Transverse colon (tissue), 4 donors: ENCODE data around the gene SRMS. TPM values are rescaled to one million over a fixed set of nuclear protein-coding genes. Genes with fewer than 3 reads are reported as not detected.

Experiments used
- DNase-seq: peaks from one replicate; pipeline ENCODE4 v3.0.0-alpha.2; 2019
- H3K27ac ChIP-seq, 4 donors: fragments of 200-600 bp; sonication (generic); 2 replicates each; pipeline ENCODE4 v1.5.1; 2016 to 2018; ENCODE audit warnings: inconsistent platforms in 4 of 4
- H3K27me3 ChIP-seq: fragments of 200-600 bp; sonication (generic); 2 replicates; pipeline ENCODE4 v1.5.1; 2017; ENCODE audit warnings: inconsistent platforms
- H3K36me3 ChIP-seq, 4 donors: fragments of 200-600 bp; sonication (generic); 2 replicates each; pipeline ENCODE4 v1.5.1; 2017 to 2019; ENCODE audit warnings: inconsistent platforms in 4 of 4
- H3K4me1 ChIP-seq, 4 donors: fragments of 200-600 bp; sonication (generic); 2 replicates each; pipeline ENCODE4 v1.5.1; 2017 to 2020; ENCODE audit warnings: inconsistent platforms in 4 of 4
- H3K4me3 ChIP-seq, 4 donors: fragments of 200-600 bp; sonication (generic); 1 replicate in 1 of 4; 2 replicates in 3 of 4; pipeline versions ENCODE4 v1.5.1 to v1.6.1; 2017 to 2019; ENCODE audit warnings: inconsistent platforms in 4 of 4
- H3K9me3 ChIP-seq, 2 donors: fragments of 200-600 bp; sonication (generic); 2 replicates each; pipeline ENCODE4 v1.5.1; 2017 to 2019; ENCODE audit warnings: inconsistent platforms in 2 of 2
- EP300 ChIP-seq: sonication (generic); formaldehyde crosslinking; IDR thresholded peaks from one replicate; pipeline ENCODE4 v1.6.1; 2017; ENCODE audit warnings: antibody characterized with exemption, low read depth
- POLR2A ChIP-seq: fragments of 450-650 bp; IDR thresholded peaks from one replicate; pipeline ENCODE4 v1.6.1; 2016; ENCODE audit warnings: antibody characterized with exemption, mild to moderate bottlenecking, moderate library complexity
- POLR2AphosphoS5 ChIP-seq, 3 donors: sonication (generic); formaldehyde crosslinking; IDR thresholded peaks; one replicate each; pipeline ENCODE4 v1.6.1; 2016; ENCODE audit warnings: antibody characterized with exemption in 3 of 3
- WGBS, 2 donors: methylation state at CpG; one replicate each; pipeline ENCODE4 v1.1.5; 2018; ENCODE audit warnings: low coverage in 1 of 2; 5-methylcytosine and 5-hydroxymethylcytosine counted together
- in situ Hi-C, 4 donors: fragments of 200-750 bp; cut with MboI; loops; one replicate each; pipeline versions ENCODE4 v1.15.0 to v1.15.1; 2017; ENCODE audit warnings: low sequenced_read_pairs in 3 of 4, low pct_ligation_motif_present in 1 of 4, low pct_unique_long_range_greater_than_20kb in 1 of 4
- intact Hi-C: fragments of 100-400 bp; cut with DNase I; formaldehyde crosslinking; loops from one replicate; pipeline ENCODE4 v1.15.1; 2023; ENCODE audit warnings: low total_unique reads
- total RNA-seq, 4 donors: library from RNA; depleted of rRNA; stranded (reverse); fragments of >200 nt; gene quantifications; one replicate each; pipeline ENCODE4 v1.1.0, GENCODE V29; 2016
- TF ChIP-seq, protein P1 (sequence below), 5 experiments: fragments of 200-600 bp in 3 of 5; fragments of 450-650 bp in 2 of 5; sonication (generic) in 3 of 5; IDR thresholded peaks; 1 replicate in 2 of 5; 2 replicates in 3 of 5; pipeline ENCODE4 v1.5.1; 2016 to 2017; ENCODE audit warnings: antibody characterized with exemption in 5 of 5, inconsistent platforms in 3 of 5, mild to moderate bottlenecking in 2 of 5, moderate library complexity in 1 of 5

SRMS gene
- total RNA-seq, 4 donors from 2014 or later: 0.79 TPM; not detected in 3

DNA sequence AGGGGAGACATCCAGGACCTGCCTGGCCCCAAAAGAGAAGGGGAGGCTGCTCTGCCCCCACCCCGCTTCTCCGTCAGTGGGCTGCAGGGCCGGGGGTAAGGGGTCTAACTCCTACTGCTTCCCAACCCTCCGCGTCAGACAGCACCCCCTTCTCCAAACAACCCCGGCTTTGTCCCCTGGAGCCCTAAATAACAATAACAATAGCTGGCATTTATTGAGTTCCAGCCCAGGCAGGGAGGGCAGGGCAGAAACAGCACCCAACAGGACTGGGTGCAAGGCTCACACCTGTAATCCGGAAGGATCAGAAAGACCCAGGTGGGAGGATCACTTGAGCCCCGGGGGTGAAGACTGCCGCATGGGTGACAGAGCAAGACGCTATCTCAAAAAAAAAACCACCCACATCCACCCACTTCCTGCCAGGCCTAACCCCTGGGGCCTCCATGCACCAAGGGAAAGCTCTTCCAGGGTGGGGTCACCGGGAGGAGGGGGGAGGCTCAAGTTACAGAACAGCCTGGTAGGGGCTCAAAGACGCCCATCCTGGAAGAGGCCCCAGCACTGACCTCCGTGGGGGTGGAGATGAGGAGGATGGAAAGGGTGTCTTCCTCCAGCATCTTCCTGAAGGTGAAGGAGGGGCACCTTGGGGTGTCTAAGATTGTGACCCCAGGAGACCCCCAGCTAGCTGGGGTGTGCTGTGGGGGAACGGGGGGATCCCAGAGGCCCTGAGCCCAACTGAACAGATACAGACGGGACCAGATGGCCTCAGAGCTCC is 5.1 kb upstream of the SRMS start:
- Histone ChIP-seq H3K9me3 (no peaks in the 10 kb centered on the region), H3K4me3 (peak overlapping the region in 1 of 4 donors; percentile 66), H3K36me3 (no peaks in the 10 kb centered on the region), H3K27me3 (peaks cover 50% of the 10 kb centered on the region), H3K27ac (no peak overlapping the region), H3K4me1 (peaks cover 0 to 23% (median 13%) of the 10 kb centered on the region in 4 donors)
- in situ Hi-C loops (no loop called here), intact Hi-C loops (no loop called here)
- TF ChIP-seq EP300: no peak
- TF ChIP-seq POLR2A: no peak
- TF ChIP-seq, protein P1, sequence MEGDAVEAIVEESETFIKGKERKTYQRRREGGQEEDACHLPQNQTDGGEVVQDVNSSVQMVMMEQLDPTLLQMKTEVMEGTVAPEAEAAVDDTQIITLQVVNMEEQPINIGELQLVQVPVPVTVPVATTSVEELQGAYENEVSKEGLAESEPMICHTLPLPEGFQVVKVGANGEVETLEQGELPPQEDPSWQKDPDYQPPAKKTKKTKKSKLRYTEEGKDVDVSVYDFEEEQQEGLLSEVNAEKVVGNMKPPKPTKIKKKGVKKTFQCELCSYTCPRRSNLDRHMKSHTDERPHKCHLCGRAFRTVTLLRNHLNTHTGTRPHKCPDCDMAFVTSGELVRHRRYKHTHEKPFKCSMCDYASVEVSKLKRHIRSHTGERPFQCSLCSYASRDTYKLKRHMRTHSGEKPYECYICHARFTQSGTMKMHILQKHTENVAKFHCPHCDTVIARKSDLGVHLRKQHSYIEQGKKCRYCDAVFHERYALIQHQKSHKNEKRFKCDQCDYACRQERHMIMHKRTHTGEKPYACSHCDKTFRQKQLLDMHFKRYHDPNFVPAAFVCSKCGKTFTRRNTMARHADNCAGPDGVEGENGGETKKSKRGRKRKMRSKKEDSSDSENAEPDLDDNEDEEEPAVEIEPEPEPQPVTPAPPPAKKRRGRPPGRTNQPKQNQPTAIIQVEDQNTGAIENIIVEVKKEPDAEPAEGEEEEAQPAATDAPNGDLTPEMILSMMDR (IDR thresholded peaks at IDR 0.05): no peak
- TF ChIP-seq POLR2AphosphoS5 (IDR thresholded peaks at IDR 0.05): no peak
- 42 to 100% methylated on average over 2 to 15 of the region's 15 CpGs for WGBS, 2 donors
- DNase-seq: no peak

DNA sequence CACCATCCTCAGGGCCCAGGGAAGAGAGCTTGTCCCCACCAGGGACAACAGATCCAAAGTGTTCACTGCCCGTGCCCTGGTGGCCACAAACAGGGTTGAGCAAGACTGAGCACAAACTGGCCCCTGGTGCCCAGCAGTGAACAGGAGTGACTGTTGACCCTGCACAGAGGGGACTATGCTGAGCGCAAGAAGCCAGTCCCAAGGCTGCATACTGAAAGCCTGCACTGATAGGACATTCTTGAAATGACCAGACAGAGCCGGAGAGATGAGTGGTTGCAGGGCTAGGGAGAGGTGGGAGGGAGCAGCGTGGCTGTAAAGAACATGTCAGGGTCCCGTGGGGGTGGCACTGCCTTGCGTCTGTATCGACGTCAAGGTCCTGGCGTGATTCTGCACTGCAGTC is 3.5 kb upstream of the SRMS start:
- Histone ChIP-seq H3K9me3 (no peaks in the 10 kb centered on the region), H3K27me3 (peaks cover 66% of the 10 kb centered on the region), H3K27ac (no peak overlapping the region), H3K36me3 (no peaks in the 10 kb centered on the region), H3K4me1 (peaks cover 0 to 28% (median 22%) of the 10 kb centered on the region in 4 donors), H3K4me3 (no peak overlapping the region)
- intact Hi-C loops: no loop called here
- TF ChIP-seq EP300 (no peak), POLR2AphosphoS5 (IDR thresholded peaks at IDR 0.05) (no peak), POLR2A (no peak)
- TF ChIP-seq, protein P1 (IDR thresholded peaks at IDR 0.05): no peak
- in situ Hi-C loops: no loop called here
- 39 to 54% methylated on average over 6 to 9 of the region's 9 CpGs for WGBS, 2 donors
- no peak for DNase-seq

DNA sequence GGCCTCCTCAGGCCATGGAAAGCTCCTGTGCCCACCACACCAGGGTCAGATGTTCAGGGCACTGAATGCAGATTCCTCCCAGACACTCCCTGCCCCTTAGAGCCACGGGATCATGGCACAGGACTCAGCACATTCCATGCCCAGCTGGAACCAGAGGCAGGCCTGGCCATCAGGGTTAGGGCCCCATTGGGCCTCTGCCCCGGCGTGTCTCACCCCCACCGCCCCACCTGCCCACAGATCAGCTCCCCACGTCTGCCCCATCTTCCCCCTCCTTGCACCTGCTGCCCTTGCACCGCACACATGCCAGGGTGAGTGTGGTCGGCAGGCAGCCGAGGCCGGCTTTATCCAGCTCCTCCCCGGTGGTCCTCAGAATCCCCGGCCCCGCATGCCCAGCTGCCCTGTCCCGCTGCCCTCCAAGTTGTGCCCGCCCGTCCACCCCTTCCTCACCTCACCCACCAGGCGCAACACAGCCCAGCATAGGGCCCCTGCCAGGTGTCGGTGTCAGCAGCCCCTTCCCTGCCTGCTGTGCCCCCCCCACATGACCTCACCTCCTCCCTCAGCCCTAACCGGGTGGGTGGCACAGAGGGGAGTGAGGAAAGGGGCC is 2.2 kb upstream of the SRMS start:
- no peak overlapping the region for H3K27ac ChIP-seq
- no peaks in the 10 kb centered on the region for H3K36me3 ChIP-seq
- in situ Hi-C loops (loop anchor here in 1 of 4 donors (25.0 kb wide), 1 partner anchor 88 kb away; the partner anchor contains the start of gene GMEB2), intact Hi-C loops (no loop called here)
- no peaks in the 10 kb centered on the region for H3K9me3 ChIP-seq
- H3K27me3 ChIP-seq: peaks cover 64% of the 10 kb centered on the region
- WGBS, 2 donors: 40 to 79% methylated on average over 1 to 18 of the region's 18 CpGs
- no peak for TF ChIP-seq POLR2AphosphoS5 (IDR thresholded peaks at IDR 0.05)
- no peak for TF ChIP-seq POLR2A
- no peak for TF ChIP-seq EP300
- TF ChIP-seq, protein P1 (IDR thresholded peaks at IDR 0.05): no peak
- no peak for DNase-seq
- H3K4me3 ChIP-seq: no peak overlapping the region
- H3K4me1 ChIP-seq: peaks cover 5 to 39% (median 31%) of the 10 kb centered on the region in 4 donors

DNA sequence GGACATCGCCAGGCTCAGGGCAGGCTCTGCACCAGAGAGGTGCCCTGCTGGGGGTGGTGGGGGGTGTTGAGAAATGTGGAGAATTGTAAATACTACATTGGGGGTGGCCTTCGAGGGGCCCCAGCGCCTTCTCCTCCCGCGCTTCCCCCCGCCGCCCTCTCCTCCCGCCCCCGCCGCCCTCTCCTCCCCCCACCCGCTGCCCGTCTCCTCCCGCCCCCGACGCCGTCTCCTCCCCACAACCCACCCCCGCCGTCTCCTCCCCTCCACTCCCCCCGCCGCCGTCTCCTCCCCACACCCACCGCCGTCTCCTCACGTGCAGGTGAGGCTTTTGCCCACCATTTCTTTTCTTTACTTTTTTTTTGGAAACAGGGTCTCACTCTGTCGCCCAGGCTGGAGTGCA is 1.5 kb upstream of the SRMS start:
- H3K4me1 ChIP-seq: peaks cover 5 to 40% (median 34%) of the 10 kb centered on the region in 4 donors
- no peak for TF ChIP-seq EP300
- 32% methylated on average over 4 of the region's 25 CpGs; no CpG with 5 or more reads in 1 of the 2 donors for WGBS, 2 donors
- no peak for DNase-seq
- in situ Hi-C loops: loop anchor here in 1 of 4 donors (25.0 kb wide), 1 partner anchor 88 kb away; the partner anchor contains the start of gene GMEB2
- H3K27ac ChIP-seq: no peak overlapping the region
- H3K27me3 ChIP-seq: peaks cover 56% of the 10 kb centered on the region
- intact Hi-C loops: no loop called here
- no peaks in the 10 kb centered on the region for H3K36me3 ChIP-seq
- no peaks in the 10 kb centered on the region for H3K9me3 ChIP-seq
- no peak overlapping the region for H3K4me3 ChIP-seq
